GM10266 (cell line): Measurements from ENCODE around the gene HOXA13.

ENCODE experiments used
- DNase-seq: peaks from one replicate; pipeline ENCODE4 v3.0.0; 2012; ENCODE audit errors: extremely low spot score
- CTCF ChIP-seq: IDR thresholded peaks from 2 replicates; pipeline ENCODE4 v1.5.1; 2012; ENCODE audit warnings: mild to moderate bottlenecking, low read depth; ENCODE audit not compliant: control insufficient read depth, insufficient read depth; ENCODE audit errors: missing control alignments

Gene HOXA13

GRCh38 chr7:27161214-27161720 lies 38.6 kb downstream of the HOXA13 start:
- TF ChIP-seq CTCF: no peak
- DNase-seq: no peak

DNA sequence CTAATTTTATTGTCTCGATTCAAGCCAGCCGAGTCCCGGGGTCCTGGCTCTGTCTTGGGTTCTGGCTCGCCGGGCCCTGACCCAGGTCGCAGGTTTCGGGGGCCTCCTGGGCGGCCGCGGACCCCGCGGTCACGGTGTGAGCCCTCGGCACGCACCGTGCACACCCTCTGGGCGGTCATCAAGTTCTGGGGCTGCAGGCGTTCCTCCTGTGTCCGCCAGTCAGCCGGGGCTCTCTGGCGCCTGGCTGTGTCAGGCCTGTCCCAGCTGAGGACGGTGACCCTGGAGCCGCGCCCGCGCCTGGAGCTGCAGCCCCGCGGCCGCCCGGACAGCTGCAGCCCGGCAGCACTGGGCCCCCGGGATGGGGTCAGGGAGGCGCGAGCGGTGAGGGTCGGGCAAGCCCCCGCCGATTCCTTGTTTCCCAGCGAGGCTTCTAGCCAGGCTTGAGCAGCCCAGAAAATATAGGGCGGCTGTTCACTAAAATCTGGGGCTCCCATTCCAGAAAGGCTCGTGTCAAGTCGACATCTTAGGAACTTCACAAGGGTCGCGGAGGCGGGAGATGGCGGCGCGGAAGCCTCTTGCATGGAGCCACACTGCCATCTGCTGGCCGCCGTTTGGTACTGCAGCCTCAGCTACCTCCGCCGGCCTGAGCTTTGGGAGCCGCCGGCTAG lies 39.2 kb downstream of the HOXA13 start:
- peak; percentile 98 for TF ChIP-seq CTCF
- DNase-seq: peak; percentile 91

DNA sequence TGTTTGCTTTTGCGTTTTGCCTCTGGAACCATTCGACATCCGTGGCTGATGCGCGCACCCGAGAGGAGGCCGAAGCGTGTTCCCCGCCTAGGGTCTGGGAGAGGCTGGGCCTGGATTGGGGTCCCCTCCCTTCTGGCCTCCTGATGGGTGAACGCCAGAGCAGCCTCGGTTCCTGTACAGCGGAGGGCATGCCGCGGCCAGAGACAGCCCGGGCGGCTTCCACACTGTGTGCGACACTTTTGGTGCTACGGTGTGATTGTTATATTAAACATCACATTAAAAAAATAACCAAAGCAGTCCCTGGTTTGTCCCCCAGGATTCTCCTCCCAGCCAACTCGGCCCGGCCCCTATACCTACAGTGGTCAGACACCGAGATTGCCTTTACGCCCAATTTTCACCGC lies 39.7 kb downstream of the HOXA13 start:
- no peak for TF ChIP-seq CTCF
- no peak for DNase-seq

DNA sequence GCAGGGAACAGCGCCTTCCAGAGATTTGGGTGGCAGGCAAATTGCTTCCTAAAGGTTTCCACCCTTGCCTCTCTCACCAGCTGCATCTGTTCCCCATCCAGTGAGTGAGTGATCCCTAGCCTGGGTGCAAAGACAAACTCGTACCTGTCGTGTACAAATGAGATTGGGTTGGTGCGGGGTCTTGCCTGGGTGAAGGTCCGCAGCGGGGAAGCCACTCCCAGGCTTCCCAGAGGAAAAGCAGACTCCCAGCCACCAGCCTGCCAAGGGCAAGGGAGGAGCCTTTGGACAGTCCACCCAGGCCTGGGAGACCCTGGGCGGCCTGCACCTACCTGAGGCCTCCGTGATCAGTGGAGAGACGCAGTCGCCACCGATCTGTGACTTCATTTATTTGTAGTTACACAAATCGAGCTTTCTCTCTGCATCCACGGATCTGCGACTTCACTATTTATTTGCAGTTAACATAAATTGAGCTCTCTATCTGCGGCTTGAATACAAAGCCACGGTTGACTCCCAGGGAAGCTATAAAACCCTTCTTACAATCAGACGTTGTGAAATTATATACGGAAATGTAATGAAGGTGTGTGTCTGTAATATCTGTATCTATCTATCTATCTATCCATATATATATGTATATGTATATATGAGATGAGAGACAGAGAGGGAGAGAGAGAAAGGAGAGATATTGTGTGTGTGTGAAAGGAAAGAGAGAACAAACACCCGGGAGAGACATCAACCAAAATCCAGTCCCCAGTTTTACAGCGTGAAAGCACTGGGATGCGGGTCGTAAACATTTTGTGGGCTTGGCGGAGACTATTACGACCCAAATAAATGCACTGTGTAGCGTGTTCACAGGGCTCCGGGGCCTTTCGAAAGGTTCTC lies 40.4 kb downstream of the HOXA13 start:
- DNase-seq: no peak
- no peak for TF ChIP-seq CTCF

GRCh38 chr7:27158436-27159265 lies 41.2 kb downstream of the HOXA13 start:
- no peak for TF ChIP-seq CTCF
- DNase-seq: no peak

GRCh38 chr7:27157702-27158431 lies 42.0 kb downstream of the HOXA13 start:
- no peak for DNase-seq
- TF ChIP-seq CTCF: no peak
